ENCODE measurements around the gene SMYD3.
"Not testable (repeated sequence)": the region's sequence is repeated elsewhere in the genome, so short reads cannot be mapped to it uniquely, and the experiment has no call there.

The SMYD3 gene

DNA sequence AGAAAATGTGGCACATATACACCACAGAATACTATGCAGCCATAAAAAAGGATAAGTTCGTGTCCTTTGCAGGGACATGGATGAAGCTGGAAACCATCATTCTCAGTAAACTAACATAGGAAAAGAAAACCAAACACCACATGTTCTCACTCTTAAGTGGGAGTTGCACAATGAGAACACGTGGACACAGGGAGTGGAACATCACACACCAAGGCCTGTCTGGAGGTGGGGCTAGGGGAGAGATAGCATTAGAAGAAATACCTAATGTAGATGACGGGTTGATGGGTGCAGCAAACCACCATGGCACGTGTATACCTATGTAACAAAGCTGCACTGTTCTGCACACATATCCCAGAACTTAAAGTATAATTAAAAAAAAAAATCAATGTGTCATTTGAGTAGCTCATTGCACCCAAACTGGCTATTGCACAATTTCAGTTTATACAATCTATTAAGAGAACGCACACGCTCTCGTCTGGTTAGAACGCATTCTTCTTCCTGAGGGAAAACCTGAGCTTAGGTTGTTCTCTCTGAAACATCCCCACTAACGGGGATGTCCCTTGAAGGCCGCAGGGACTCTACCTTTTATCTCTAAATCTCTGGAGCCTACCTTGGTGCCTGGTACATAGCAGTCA is 535.9 kb downstream of the SMYD3 start:
- not testable (repeated sequence) for DNase-seq

GRCh38 chr1:245969283-245969682 is 537.8 kb downstream of the SMYD3 start:
- DNase-seq: no peak

- no peak for DNase-seq
Measured at GRCh38 chr1:245968775-245969174, 538.3 kb downstream of the SMYD3 start.

DNA sequence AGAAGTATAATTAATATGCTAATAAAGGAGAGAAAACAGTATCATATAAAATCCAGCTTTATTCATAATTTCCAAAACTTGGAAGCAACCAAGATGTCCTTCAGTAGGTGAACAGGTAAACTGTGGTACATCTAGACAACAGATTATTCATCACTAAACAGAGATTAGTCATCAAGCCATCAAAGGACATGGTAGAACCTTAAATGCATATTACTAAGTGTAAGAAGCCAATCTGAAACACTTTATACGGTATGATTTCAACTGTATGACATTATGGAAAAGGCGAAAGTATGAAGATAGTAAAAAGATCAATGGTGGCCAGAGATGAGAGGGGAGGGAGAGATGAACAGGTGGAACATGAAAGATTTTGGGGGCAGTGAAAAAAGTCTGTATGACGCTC is 541.7 kb downstream of the SMYD3 start:
- no peak for DNase-seq

- DNase-seq: no peak
Measured at GRCh38 chr1:245963649-245964048, 543.4 kb downstream of the SMYD3 start.

DNA sequence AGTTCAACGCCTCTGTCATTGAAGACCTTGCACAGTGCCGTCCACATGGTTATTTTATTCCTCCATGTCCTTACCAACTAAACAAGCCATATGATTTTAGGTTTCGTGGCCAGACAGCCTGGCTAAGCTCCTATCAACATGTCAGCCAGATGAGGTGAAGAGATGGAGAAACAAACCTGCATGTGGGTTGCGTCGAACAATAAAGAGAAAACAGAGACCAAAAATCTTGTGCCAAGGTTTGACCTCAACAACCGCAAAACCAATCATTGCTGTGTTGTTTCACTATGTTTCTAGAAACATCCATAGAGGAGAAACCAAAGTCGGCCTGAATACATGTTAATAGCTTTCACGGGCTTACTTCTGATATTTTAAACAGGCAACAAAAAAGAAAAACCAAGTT is 544.6 kb downstream of the SMYD3 start:
- no peak for DNase-seq

- DNase-seq: no peak
Measured at GRCh38 chr1:245961137-245961540, 545.9 kb downstream of the SMYD3 start.

GRCh38 chr1:245960171-245960570 is 546.9 kb downstream of the SMYD3 start:
- DNase-seq: no peak

DNA sequence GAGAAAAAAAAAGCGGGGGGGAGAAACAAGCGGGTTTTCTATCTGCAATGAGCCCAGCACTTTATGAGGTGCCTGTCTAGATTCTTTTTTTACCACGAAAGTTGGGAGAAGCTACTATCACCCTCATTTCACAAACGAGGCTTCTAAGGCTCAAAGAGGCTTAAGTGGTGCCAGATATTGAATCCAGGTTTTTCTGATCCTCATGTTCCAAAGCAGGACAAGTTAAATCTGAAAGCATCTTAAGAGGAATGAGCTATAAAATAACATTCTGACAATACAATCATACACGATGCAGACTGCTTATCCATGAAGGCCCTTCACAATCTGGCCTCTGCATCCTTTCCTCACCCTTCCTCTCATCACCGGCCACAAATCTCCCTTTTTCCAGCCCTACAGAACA is 549.1 kb downstream of the SMYD3 start:
- no peak for DNase-seq

- no peak for DNase-seq
Measured at GRCh38 chr1:245957427-245957826, 549.7 kb downstream of the SMYD3 start.

DNA sequence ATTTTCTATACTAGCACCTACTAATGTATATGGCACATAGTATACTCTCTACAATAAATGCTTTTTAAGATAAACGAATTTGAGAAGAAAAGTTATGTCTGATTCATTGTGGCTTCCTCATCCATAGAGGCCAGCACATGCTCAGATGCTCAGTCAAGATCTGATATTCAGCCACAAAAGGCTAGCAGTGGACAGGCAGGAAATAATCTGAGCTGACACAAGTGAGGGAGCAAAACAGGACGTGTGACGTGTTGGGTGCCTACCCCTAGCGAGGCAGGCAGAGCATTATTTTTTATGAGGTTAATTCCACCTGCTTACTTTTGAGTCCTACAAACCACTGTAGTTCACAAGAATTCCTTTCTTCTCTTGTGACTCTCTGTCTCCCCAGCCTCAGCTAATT is 550.9 kb downstream of the SMYD3 start:
- peak; percentile 34 for DNase-seq

DNA sequence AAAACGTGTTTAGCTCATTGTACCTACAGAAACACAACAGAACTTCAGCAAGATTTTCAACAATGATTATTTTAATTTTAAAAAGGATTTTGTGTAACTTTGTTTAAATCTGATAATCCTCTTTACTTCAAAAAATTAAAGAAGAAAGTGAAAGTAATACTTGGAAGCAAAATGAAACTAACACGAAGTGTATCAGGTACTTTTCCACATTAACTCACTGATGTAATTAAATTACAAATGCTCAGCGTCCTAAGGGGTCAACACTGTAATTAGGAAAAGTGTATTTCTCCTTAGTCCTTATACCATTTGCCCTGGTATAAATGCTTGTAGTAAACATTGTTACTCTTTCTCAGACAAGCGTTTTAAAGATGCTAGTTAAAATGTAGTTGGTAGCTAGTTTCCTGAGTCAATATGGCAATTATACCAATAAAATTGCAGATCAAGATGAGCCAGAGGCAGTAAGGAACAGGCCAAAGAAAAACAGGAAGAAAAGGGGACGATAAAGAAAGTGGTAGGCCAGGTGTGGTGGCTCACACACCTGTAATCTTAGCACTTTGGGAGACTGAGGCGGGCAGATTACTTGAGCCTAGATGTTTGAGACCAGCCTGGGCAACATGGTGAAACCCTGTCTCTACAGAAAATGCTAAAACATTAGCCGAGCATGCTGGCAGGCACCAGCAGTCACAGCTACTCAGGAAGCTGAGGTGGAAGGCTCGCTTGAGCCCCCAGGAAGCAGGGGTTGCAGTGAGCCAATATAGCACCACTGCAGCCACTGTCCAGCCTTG is 553.0 kb downstream of the SMYD3 start:
- no peak for DNase-seq

- no peak for DNase-seq
Measured at GRCh38 chr1:245952383-245953026, 554.6 kb downstream of the SMYD3 start.

GRCh38 chr1:245948786-245949185 is 558.3 kb downstream of the SMYD3 start:
- no peak for DNase-seq

DNA sequence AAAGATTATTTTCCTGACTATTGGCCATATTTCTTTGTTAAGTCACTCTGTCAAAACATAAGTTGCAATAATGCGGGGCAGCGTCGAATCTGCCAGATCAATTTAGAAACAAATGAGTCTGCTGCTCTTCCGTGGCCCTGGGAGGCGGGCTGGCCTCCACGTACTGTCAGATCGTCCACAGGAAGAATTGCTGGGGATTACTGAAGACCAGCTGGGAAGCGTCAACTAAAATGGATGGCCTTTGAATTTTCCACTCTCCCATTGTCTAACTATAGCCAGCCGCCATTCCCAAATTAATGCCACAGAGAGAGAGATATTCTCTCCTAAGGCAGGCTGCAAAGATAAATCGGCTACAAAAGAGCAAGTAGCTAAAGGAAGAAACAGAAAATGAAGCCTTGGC is 560.2 kb downstream of the SMYD3 start:
- DNase-seq: no peak

DNA sequence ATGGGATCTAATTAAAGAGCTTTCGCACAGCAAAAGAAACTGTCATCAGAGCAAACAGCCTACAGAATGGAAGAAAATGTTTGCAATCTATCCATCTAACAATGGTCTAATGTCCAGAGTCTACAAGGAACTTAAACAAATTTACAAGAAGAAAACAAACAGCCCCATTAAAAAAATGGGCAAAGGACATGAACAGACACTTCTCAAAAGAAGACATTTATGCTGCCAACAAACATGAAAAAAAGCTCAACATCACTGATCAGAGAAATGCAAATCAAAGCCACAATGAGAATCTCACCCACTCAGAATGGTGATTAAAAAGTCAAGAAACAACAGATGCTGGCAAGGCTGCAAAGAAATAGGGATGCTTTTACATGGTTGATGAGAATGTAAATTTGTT is 561.9 kb downstream of the SMYD3 start:
- DNase-seq: not testable (repeated sequence)

DNA sequence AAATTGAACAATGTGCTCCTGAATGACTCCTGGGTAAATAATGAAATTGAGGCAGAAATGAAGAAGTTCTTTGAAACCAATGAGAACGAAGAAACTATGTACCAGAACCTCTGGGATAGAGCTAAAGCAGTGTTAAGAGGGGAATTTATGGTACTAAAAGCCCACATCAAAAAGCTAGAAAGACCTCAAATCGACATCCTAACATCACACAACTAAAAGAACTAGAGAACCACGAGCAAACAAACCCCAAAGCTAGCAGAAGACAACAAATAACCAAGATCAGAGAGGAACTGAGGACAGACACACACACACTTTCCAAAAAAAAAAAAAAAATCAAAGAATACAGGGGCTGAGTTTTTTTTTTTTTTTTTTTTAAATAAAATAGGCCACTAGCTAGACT is 564.2 kb downstream of the SMYD3 start:
- DNase-seq: no peak

DNA sequence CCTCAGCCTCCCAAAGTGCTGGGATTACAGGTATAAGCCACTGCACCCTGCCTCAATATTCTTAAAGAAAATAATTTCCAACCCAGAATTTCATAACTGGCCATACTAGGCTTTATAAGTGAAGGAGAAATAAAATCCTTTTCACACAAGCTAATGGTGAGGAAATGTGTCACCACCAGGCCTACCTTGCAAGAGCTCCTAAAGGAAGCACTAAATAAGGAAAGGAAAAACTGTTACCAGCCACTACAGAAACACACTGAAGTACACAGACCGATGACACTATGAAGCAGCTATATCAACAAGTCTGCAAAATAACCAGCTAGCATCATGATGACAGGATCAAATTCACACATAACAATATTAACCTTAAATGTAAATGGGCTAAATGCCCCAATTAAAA is 565.3 kb downstream of the SMYD3 start:
- not testable (repeated sequence) for DNase-seq

- DNase-seq: no peak
Measured at GRCh38 chr1:245939756-245940345, 567.2 kb downstream of the SMYD3 start.

- no peak for DNase-seq
Measured at GRCh38 chr1:245938046-245938435, 569.0 kb downstream of the SMYD3 start.

- no peak for DNase-seq
Measured at GRCh38 chr1:245937316-245938045, 569.6 kb downstream of the SMYD3 start.

DNA sequence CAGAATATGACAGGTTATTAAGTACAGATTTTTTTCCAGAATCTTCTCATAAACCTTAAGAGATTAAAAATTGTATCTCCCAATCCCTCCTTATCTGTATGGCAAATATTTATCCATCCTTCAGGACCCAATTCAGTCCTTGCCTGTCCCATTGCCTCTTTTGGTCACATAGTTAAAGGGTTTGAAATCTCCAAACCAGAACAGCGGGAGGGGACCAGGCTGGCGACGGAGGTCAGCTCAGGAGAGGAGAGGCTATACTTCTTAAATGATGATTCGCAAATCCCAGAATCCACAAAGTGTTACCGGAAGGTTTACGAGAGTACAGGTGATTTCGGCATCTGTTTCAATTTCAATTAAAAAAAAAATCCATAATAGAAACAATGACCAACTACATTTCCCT is 572.7 kb downstream of the SMYD3 start:
- DNase-seq: no peak

- DNase-seq: no peak
Measured at GRCh38 chr1:245933431-245934045, 573.5 kb downstream of the SMYD3 start.

Measured in activated effector memory CD4-positive, alpha-beta T cell treated with Interleukin-2 at 50 U/mL for 16 hours (primary cell).